Measurements from ENCODE around the gene LRRC49.

The LRRC49 gene

DNA sequence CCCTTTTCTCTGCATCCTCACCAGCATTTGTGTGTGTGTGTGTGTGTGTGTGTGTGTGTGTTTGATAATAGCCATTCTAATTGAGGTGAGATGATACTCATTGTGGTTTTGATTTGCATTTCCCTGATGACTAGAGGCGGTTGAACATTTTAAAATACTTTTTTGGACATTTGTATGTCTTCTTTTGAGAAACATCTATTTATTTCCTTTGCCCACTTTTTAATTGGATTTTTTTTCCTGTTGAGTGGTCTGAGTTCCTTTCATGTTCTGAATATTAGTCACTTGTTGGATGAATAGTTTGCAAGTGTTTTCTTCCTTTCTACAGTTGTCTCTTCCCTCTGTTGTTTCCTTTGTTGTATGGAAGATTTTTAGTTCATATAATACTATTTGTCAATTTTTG lies 168.4 kb downstream of the LRRC49 start:
- TF ChIP-seq, protein P1, sequence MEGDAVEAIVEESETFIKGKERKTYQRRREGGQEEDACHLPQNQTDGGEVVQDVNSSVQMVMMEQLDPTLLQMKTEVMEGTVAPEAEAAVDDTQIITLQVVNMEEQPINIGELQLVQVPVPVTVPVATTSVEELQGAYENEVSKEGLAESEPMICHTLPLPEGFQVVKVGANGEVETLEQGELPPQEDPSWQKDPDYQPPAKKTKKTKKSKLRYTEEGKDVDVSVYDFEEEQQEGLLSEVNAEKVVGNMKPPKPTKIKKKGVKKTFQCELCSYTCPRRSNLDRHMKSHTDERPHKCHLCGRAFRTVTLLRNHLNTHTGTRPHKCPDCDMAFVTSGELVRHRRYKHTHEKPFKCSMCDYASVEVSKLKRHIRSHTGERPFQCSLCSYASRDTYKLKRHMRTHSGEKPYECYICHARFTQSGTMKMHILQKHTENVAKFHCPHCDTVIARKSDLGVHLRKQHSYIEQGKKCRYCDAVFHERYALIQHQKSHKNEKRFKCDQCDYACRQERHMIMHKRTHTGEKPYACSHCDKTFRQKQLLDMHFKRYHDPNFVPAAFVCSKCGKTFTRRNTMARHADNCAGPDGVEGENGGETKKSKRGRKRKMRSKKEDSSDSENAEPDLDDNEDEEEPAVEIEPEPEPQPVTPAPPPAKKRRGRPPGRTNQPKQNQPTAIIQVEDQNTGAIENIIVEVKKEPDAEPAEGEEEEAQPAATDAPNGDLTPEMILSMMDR (IDR thresholded peaks at IDR 0.05; ENCODE audit: extremely low read depth, missing control alignments): no peak
- no peak for DNase-seq (ENCODE audit: low spot score)

DNA sequence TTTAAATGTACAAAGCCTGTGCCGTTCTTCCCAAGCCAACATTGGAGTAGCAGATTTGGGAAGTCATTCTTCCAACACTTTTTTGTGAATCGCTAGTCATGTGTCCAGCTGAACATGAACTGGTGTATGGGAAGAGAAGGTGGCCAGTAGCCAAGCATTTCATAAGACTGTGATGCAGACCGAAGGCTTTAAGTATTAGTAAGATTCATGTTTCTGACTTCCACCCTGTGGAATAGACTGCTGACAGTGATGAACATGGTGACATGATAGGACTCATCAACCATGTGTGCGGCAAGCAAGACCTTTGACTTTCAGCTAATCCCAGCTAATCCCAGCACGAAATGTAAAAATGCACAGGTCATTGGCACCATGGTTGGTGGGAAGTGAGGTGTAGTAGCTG lies 174.4 kb downstream of the LRRC49 start:
- DNase-seq (ENCODE audit: low spot score): no peak
- TF ChIP-seq, protein P1 (IDR thresholded peaks at IDR 0.05; ENCODE audit: extremely low read depth, missing control alignments): no peak

DNA sequence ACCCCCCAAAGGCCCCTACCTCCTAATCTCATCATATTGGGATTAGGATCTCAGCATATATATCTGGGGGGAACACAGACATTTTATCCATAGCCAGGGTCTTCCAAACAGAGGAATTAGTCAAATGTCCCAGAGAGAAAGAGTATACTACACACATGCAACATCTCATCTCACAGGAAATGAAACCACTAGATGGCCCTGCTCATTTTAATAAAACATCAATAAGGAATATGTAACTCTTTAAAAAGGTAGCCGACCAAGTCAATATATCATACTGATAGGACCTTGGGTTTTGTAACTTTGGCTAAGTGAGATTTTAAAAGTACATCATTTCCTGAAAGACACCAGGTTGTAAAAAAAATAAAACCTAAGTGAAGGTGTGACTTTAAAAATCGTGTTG lies 177.1 kb downstream of the LRRC49 start:
- TF ChIP-seq, protein P1 (IDR thresholded peaks at IDR 0.05; ENCODE audit: extremely low read depth, missing control alignments): no peak
- DNase-seq (ENCODE audit: low spot score): no peak

DNA sequence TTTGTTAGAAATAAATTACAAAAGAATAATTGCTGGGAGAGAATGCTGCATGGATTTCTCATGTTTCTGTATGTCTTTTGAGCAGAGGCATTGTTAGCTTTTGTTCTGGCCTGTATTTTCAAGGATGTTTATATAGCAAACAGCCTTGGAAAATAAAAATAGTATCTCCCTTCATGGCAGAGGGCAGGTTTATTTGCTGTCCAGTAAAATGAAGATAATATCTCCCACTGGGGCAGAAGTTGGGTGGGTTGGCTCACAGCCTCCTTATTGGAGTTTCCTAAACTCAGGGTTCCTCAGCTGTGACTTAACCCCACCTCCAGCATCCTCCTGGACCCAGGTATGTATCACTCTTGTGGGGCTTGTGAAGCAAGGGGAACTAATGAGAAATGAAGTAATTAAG lies 178.9 kb downstream of the LRRC49 start:
- DNase-seq (ENCODE audit: low spot score): no peak
- TF ChIP-seq, protein P1 (IDR thresholded peaks at IDR 0.05; ENCODE audit: extremely low read depth, missing control alignments): no peak

DNA sequence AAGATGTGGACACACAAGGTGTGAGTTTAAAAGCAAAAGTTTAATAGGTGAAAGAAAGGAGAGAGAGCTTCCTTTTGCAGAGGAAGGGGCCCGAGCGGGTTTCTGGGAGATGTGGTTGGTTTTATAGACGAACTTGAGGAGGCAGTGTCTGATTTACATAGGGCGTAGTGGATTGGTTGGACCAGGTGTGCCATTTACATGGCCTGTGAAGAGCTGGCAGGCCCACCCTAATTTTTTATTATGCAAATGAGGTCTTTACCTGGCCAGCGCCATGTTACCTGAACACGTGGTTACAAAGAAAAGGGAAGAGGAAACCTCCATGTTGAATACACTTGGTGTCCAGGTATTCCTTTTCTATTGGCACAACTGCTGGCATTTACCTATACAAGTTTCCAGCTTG lies 179.8 kb downstream of the LRRC49 start:
- TF ChIP-seq, protein P1 (IDR thresholded peaks at IDR 0.05; ENCODE audit: extremely low read depth, missing control alignments): no peak
- DNase-seq (ENCODE audit: low spot score): no peak

DNA sequence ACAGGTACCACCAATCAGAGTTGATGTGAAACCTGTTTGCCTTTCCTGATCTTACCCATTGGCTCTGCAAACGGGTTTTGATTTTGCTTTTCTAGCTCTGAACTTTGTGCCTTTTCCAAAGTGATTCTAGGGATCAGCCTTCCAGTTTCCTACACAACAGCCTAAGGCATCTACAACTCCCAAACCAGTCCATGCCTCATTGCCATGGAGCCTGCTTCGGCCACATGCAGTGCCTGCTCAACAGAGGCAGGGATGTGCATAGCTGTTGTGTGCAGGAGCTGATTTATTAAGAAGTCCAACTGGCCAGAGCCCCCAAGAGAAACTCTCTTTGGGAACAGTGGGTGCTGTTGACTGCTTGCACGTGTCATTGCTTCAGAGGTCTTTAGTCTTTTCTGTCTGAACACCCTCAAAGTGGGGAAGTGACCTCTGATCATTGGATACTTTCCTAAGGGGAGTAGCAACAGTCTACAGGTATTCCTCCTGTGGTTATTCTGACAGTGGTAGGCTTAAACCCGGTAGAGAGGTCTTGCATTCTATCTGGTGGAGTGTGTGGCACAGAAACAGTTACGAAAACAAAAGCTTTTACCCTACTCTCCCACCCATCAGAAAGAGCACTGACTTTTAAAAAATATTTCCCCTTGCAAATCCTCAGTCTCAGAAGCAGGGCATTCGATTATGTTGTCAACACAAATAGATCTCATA lies 186.0 kb downstream of the LRRC49 start:
- TF ChIP-seq, protein P1 (IDR thresholded peaks at IDR 0.05; ENCODE audit: extremely low read depth, missing control alignments): no peak
- DNase-seq (ENCODE audit: low spot score): no peak

DNA sequence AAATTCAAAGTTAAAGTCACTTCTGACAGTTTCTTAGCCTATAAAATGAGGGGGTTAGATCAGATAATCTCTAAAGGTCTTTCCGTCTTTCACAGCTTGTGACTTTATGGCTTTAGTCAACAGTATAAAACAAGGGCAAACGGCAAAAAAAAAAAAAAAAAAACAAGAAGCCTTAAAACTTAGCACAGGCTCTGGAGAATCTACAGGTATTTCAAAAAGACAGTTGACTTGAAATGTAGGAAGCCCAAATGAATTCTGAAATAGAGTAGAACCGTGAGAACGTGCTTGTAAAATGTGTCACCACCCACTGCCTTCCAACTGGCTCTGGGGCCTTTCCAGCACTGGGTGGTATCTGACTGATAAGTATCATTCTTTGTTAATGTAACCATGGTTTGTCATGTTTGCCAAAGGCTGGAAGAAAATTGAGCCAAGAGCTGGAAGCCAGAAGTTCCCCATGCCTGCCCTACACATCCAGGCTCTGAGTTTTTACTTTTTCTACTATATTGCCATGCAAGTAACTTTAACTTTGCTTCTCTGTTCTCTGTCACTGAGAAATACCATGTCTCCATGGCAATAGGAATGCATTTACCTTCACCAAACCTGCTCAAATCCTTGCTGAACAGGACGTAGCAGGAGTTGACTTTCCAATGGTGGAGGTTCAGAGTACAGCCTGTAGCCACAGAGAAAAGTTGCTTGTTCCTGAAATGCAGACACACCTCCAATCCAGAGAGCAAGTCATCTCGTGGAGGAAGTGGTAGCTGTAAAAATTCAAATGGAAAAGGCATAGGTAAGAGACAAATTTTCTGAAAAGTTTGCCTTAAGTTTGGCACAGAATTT lies 186.8 kb downstream of the LRRC49 start:
- no peak for DNase-seq (ENCODE audit: low spot score)
- TF ChIP-seq, protein P1 (IDR thresholded peaks at IDR 0.05; ENCODE audit: extremely low read depth, missing control alignments): no peak

All from GM20000 (cell line).